Dedifferentiated amniotic fluid mesenchymal stem cell (primary cell): ENCODE measurements around the gene TMEM60.

Experiments
- DNase-seq: peaks from one replicate; pipeline ENCODE4 v3.0.0-alpha.2; 2016; ENCODE audit errors: extremely low spot score

The TMEM60 gene

GRCh38 chr7:77771901-77772300, 26.3 kb downstream of the TMEM60 start:
- DNase-seq, result no peak

- DNase-seq, result no peak
Observed at GRCh38 chr7:77770316-77770715, 27.9 kb downstream of the TMEM60 start.

- DNase-seq, result no peak
Observed at GRCh38 chr7:77766801-77767605, 31.2 kb downstream of the TMEM60 start.

GRCh38 chr7:77765906-77766800, 32.1 kb downstream of the TMEM60 start:
- DNase-seq, result peak; percentile 22

GRCh38 chr7:77765481-77765880, 32.8 kb downstream of the TMEM60 start:
- DNase-seq, result no peak

- no peak for DNase-seq
Observed at GRCh38 chr7:77760809-77761453, 37.3 kb downstream of the TMEM60 start.

GRCh38 chr7:77759294-77759889, 38.8 kb downstream of the TMEM60 start:
- peak; percentile 81 for DNase-seq

- DNase-seq, result no peak
Observed at GRCh38 chr7:77757589-77757988, 40.6 kb downstream of the TMEM60 start.

- no peak for DNase-seq
Observed at GRCh38 chr7:77753173-77753572, 45.1 kb downstream of the TMEM60 start.

GRCh38 chr7:77752016-77752415, 46.2 kb downstream of the TMEM60 start:
- no peak for DNase-seq

- no peak for DNase-seq
Observed at GRCh38 chr7:77747718-77748117, 50.5 kb downstream of the TMEM60 start.

GRCh38 chr7:77747178-77747577, 51.1 kb downstream of the TMEM60 start:
- no peak for DNase-seq

GRCh38 chr7:77746824-77747165, 51.4 kb downstream of the TMEM60 start:
- no peak for DNase-seq

- no peak for DNase-seq
Observed at GRCh38 chr7:77746164-77746823, 51.9 kb downstream of the TMEM60 start.

- DNase-seq, result no peak
Observed at GRCh38 chr7:77745746-77746145, 52.5 kb downstream of the TMEM60 start.
